ENCODE results near the gene DCANP1. TPM values are rescaled to one million over a fixed set of nuclear protein-coding genes. Genes with fewer than 3 reads are reported as not detected.
"Not testable (repeated sequence)": the region's sequence is repeated elsewhere in the genome, so short reads cannot be mapped to it uniquely, and the experiment has no call there.

The DCANP1 gene, protein sequence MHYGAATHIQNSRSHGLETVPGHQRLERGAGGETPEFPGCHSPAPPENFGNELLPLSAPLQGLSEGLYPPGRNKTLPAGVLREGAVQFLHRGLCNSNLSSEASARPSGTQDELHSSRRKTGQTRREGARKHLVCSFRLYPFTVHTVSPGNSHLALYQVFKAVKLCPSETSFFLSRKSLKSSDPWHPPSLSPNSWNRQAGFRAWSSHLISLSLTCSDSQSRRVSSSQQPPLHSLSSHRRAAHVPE
- polyA plus RNA-seq (ENCODE audit: insufficient read length in 10 of 10) = under 1 TPM in 4 of 10 donors, not detected in 6; 0.08 to 0.23 (median 0.13) TPM
- long read RNA-seq, donor 1 = 0 reads
- long read RNA-seq, donor 2 = 0 reads
- long read RNA-seq, donor 3 = 0 reads
- long read RNA-seq, donor 4 = 0 reads
- long read RNA-seq, donor 5 = 0 reads
- long read RNA-seq, donor 6 = 0 reads
- long read RNA-seq, donor 7 = 0 reads
- long read RNA-seq, donor 8 = 0 reads
- long read RNA-seq, donor 9 = 0 reads

GRCh38 chr5:135447298-135447929 is at the start of gene DCANP1:
TSS of gene DCANP1 (minus strand) at chr5:135447348. CDS start at chr5:135447108, 240 bp downstream.
- DNase-seq = no peak

DNA sequence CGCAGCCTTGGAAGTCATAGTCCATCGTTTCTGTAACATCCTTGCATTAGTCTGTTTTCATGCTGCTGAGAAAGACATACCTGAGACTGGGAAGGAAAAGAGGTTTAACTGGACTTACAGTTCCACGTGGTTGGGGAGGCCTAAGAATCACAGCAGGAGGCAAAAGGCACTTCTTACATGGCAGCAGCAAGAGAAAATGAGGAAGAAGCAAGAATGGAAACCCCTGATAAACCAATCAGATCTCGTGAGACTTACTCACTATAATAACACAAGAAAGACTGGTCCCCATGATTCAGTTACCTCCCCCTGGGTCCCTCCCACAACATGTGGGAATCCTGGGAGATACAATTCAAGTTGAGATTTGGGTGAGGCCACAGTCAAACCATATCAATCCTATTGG is 48.4 kb upstream of the DCANP1 start:
- not testable (repeated sequence) for DNase-seq

GRCh38 chr5:135494196-135494595 is 47.0 kb upstream of the DCANP1 start:
- no peak for DNase-seq

- peak in 2 of 3 donors; percentile 21 to 23 for DNase-seq
Measured at GRCh38 chr5:135493406-135494180, 46.4 kb upstream of the DCANP1 start.

DNA sequence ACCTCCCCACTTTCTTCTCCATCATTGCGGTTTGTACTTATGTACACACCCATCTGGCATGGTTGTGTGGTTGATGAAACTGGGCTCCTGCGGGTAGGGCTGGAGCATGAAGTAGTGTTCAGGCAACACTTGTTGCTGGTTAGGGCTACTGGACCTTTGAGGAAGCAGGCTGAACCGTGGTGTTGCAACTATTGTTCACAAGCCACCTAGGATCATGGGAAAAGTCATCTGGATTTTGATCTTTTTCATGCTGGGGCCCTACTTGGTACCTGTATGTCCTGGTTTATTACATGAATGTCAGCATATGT is 45.1 kb upstream of the DCANP1 start:
- DNase-seq = no peak

DNA sequence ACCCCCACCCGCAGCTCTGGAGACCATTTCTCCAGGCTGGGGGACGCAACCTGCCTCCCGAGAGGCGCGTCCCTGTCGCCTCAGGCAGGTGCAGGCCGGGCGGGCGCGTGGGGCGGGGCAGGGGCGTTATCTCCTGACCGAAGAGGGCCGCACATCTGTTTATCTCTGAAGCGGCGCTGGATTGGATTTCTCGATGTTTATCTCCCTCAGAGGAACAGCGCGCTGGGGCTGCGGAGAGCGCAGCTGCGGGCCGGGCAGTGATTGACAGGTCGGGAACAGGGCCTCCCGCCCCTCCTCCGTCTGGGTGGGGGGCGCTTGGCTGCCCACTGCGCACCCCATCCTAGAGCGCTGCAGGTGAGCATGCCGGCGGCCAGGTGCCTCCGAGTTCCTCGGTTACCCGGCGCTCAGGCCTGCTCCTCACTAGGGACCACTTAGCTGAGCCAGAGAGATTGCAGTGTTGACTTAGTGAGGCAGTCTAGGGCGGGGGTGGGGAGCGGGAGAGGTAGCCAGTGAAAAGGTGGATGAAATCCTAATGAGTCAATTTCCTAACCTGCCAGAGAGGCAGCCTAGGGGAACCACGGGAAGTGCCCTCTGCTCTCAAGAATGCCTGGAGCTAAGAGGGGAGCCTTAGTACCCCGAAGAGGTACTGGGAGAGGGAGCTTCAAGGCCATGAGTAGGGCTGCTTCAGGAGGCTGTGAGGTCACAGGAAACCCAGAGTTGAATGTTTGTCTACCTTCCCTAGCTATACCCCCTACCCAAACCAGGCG is 44.6 kb upstream of the DCANP1 start:
- DNase-seq = no peak

- DNase-seq = no peak
Measured at GRCh38 chr5:135491038-135491551, 43.9 kb upstream of the DCANP1 start.

- peak in 1 of 3 donors; percentile 38 for DNase-seq
Measured at GRCh38 chr5:135490245-135491037, 43.3 kb upstream of the DCANP1 start.

GRCh38 chr5:135489466-135490244 is 42.5 kb upstream of the DCANP1 start:
- DNase-seq = peak in 1 of 3 donors; percentile 48

GRCh38 chr5:135488727-135489465 is 41.7 kb upstream of the DCANP1 start:
- peak in 2 of 3 donors; percentile 33 to 51 for DNase-seq

GRCh38 chr5:135487839-135488514 is 40.8 kb upstream of the DCANP1 start:
- no peak for DNase-seq

- no peak for DNase-seq
Measured at GRCh38 chr5:135487037-135487395, 39.9 kb upstream of the DCANP1 start.

DNA sequence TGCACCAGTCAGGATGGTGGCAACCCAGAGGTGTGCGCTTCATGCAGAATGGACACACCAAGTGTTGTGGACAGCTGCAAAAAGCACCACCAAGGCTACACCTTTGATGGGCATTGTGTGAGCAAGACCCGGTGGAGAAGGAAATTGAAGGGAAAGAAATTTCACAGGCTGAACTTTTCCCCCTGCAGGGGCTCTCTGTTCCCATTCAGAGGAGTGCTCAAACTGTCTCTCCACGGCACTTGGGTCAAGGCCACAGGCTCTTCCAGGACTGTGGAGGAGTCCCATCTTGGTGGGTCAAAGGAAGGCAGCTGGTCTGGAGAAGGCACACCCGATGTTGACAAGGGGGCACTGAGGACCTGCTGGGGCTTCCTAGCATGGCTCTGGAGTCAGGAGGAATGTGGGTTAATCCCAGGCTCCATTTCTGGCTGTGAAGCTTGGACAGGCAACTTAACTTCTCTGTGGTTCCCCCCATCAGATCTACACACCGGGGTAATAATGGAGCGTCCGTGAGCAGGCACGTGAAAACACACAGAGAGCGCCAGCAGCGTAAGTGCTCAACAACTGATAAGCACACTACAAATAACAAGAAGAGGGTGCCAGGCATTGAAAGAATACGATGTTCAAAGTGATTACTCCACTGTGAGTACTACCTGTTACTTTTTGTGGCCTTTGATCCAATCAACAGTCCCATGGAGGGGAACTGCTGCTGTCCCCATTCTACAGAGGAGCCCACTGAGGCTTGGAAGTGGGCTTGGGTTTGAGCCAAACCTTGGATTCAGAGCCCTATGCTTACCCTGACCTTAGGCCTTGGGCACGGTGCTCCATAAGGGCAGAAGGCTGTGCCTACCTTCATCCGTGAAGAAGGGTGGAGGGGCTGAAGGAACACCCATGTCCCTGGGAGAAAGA is 39.2 kb upstream of the DCANP1 start:
- DNase-seq = no peak

DNA sequence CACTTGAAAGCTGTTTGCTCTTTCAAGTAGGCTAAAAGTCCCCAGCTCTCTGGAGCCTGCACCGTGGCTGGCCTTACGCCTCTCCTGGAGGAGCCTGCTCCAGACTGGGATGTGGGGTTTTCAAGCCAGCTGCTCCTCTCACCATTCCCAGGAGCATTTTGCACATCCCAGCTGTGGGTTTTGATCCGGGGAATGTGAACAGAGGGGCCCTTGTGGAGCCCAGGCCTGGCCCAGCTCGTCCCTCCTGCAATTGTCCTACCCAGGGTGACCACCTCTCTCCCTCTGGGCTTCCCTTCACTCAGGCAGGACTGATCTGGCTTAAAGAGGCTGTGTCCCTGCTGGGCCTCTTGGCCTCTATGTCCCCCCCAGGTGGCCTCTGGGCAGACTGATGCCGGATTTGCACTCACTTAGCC is 37.5 kb upstream of the DCANP1 start:
- DNase-seq = no peak

- no peak for DNase-seq
Measured at GRCh38 chr5:135483254-135483653, 36.1 kb upstream of the DCANP1 start.

GRCh38 chr5:135482381-135482933 is 35.3 kb upstream of the DCANP1 start:
- no peak for DNase-seq

GRCh38 chr5:135481909-135482311 is 34.8 kb upstream of the DCANP1 start:
- DNase-seq = no peak

Measured in muscle of back (tissue), 13 donors.